ENCODE data around the gene ARHGEF40.
"Not testable (repeated sequence)": the region's sequence is repeated elsewhere in the genome, so short reads cannot be mapped to it uniquely, and the experiment has no call there.

Gene ARHGEF40

DNA sequence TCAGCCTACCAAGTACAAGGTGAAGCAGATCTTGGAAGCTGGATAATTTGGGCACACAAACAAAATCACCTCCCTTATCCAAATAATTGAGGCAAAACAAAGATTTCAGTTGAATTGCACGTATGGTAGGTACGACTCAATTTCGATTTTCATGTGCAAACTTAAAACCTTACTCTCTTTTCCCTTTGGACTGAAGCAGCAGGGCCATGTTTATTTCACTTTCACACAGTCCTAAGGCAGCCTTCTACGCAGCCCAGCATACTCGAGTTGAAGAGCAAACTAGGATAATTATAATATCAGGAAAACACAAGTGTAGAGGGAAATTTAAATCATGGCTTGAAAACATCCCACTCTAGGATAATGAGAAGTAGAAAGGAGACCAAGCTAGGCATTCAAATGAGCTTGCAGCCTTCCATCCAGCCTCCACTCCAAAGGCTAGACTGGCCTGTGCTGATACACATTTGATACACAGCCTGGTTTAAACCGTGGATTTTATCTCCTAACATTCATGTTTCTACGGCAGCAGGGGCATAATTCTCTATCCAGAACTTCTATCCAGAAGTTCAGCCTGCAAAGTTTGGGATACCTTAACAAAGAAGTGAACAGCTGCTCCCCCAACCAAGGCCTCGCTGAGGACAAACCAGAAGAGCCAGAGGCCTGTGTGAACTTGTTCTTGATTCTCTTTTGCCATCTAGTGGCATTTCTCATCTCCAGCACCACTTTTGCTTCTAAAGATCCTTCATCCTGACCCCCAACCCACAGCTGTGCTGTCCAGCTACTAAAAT is 30.3 kb upstream of the ARHGEF40 start:
- DNase-seq (ENCODE audit: low read depth) = no peak

DNA sequence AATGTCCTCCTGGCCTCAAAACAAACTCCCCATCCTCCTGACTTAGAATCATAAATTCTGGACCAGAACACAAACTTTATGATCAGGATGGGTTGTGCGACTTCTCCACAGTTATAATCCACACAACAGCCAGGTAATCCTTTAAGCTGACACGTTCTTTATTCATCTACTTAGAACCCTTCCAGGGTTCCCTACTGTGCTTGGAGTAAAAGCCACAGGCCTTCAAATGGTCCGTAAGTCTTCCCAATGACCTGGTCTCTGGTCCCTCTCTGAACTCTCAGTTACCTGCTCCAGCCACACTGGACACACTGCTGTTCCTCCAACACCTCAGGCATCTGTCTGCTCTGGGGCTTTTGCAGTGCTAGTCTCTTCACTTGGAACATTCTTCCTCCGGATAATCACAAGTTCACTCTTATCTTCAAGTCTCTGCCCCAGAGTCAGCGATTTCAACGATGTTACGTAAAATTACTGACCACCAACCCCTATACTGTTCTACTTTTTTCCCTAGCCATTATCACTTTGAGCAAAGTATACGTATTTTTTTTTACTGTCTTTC is 29.7 kb upstream of the ARHGEF40 start:
- DNase-seq (ENCODE audit: low read depth) = no peak

DNA sequence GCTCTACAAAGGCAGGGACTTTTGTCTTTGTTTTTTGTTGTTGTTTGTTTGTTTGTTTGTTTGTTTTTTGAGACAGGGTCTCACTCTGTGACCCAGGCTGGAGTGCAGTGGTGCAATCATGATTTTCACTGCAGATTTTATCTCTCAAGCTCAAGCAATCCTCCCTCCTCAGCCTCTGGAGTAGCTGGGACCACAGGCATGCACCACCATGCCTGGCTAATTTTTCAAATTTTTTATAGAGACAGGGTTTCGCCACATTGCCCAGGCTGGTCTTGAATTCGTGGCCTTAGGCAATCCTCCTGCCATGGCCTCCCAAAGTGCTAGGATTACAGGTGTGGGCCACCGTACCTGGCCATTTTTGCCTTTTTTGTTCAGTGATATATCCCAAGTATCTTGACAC is 29.2 kb upstream of the ARHGEF40 start:
- DNase-seq (ENCODE audit: low read depth) = not testable (repeated sequence)

- DNase-seq (ENCODE audit: low read depth) = no peak
Measured at GRCh38 chr14:21041676-21042433, 28.2 kb upstream of the ARHGEF40 start, which contains the start of gene RNASE7. RNASE7 (plus strand) TSS chr14:21042362; CDS start chr14:21042993, 631 bp downstream.

DNA sequence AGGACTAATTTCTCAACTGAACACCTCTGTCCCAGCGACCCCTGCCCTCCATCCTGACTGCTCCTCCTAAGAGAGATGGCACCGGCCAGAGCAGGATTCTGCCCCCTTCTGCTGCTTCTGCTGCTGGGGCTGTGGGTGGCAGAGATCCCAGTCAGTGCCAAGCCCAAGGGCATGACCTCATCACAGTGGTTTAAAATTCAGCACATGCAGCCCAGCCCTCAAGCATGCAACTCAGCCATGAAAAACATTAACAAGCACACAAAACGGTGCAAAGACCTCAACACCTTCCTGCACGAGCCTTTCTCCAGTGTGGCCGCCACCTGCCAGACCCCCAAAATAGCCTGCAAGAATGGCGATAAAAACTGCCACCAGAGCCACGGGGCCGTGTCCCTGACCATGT is 27.2 kb upstream of the ARHGEF40 start:
- no peak for DNase-seq (ENCODE audit: low read depth)

DNA sequence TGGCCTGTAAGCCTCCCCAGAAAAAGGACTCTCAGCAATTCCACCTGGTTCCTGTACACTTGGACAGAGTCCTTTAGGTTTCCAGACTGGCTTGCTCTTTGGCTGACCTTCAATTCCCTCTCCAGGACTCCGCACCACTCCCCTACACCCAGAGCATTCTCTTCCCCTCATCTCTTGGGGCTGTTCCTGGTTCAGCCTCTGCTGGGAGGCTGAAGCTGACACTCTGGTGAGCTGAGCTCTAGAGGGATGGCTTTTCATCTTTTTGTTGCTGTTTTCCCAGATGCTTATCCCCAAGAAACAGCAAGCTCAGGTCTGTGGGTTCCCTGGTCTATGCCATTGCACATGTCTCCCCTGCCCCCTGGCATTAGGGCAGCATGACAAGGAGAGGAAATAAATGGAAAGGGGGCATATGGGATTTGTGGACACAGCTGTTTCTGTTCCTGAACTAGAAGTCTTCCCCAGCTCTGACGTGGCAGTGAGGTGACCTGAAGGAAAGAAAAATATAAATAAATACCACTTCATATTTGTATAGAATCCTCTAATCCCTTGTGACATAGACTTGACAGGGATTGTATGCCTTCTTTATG is 26.6 kb upstream of the ARHGEF40 start:
- no peak for DNase-seq (ENCODE audit: low read depth)

GRCh38 chr14:21043974-21044618 is 26.0 kb upstream of the ARHGEF40 start:
- DNase-seq (ENCODE audit: low read depth) = no peak

DNA sequence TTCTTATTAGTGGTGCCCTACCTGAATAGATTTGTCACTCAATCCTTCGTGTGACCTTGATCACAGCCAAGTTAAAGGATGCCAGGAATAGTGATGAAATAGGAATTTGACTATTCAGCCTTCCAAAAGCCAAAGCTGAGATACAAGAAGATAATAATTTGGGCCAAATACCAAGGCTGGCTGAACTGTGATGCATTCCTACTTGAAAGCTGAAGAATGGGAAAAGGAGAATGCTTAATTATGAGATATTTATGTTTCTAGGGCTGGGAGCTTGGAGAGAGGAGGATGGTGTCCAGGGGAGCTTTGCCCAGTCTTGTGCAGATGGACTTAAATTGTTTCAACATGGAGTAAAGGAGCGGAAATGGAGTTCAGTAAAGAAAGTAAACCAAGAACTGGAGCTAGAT is 22.7 kb upstream of the ARHGEF40 start:
- no peak for DNase-seq (ENCODE audit: low read depth)

- DNase-seq (ENCODE audit: low read depth) = no peak
Measured at GRCh38 chr14:21048638-21049037, 21.5 kb upstream of the ARHGEF40 start.

DNA sequence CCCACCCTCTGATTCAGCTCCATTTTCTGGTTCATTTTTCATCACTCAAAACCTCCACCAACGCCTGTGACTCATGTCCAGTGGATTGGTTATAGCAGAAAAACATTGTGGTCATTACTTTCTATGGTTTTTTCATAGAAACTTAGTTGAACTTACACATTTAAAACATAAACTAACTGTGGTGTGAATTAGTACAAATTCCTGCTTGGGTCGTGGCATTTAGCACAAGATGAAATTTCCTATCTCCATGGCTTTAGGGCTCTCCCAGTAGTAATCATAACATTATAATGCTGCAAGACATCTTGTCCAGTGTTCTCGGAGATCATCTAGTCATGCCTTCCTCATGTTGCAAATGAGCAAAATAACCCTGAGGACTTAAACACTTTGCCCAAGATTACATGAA is 20.8 kb upstream of the ARHGEF40 start:
- no peak for DNase-seq (ENCODE audit: low read depth)

DNA sequence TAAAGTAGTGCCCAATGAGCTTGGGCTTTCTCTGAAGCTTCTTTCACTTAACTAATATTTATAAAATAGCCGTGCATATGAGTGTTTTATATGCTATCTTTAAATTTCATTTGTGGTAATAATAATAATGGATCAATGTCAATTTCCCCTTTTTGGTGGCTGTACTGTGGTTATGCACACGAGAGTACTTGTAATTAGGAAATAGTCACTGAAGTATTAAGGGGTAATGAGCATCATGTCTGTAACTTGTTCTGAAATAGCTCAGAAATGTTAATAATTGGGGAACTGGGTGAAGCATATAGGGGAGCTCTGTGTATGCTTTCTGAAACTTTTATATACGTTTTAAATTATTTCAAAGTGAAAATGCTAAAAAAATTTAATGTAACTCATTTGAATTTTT is 19.5 kb upstream of the ARHGEF40 start:
- DNase-seq (ENCODE audit: low read depth) = no peak

GRCh38 chr14:21053184-21054122 is 16.7 kb upstream of the ARHGEF40 start:
- no peak for DNase-seq (ENCODE audit: low read depth)

DNA sequence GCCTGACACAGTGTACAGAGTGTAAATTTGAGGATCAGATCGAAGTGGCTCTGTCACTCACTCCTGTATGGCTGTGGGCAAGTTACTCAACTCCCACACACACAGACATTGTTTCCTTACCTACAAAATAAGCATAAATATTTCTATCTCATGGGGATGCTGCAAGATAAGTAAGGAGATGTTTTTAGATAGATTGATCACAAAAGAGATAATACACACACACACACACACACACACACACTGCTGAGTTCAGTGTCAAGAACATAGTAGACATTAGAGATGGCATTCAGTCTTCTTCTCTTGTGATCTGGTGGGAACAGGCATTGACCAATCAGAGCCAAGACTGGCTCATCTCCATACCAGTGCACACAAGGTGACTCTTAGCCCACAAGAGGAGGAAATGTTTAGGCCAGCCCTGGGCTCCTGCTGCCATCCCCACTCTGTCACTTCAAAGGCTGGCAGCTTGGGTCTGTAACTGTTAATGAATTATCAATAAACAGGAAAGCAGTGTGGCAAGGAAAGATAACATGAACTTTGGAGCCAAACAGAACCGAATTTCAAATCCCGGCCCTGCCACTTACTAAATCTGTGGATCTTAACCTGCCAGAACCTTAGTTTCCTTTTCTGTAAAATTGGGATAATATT is 15.9 kb upstream of the ARHGEF40 start:
- no peak for DNase-seq (ENCODE audit: low read depth)

DNA sequence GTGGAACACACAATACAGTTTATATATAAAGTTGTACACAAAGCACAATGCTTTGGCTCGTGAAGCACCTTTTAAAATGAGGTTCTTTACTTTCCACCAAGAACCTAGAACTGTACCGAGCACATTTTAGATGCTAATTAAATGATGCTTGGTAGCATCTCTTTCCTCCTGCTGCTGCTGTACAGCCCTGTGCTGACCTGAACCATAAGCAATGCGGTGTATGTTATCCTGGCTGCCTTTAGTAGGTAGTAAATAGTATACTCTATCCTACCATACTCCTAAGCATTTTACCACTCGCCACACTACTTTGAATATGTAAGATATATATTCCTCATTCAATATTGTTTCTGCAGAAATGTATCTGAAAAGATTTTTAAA is 15.3 kb upstream of the ARHGEF40 start:
- DNase-seq (ENCODE audit: low read depth) = no peak

- DNase-seq (ENCODE audit: low read depth) = no peak
Measured at GRCh38 chr14:21055432-21056117, 14.5 kb upstream of the ARHGEF40 start.

DNA sequence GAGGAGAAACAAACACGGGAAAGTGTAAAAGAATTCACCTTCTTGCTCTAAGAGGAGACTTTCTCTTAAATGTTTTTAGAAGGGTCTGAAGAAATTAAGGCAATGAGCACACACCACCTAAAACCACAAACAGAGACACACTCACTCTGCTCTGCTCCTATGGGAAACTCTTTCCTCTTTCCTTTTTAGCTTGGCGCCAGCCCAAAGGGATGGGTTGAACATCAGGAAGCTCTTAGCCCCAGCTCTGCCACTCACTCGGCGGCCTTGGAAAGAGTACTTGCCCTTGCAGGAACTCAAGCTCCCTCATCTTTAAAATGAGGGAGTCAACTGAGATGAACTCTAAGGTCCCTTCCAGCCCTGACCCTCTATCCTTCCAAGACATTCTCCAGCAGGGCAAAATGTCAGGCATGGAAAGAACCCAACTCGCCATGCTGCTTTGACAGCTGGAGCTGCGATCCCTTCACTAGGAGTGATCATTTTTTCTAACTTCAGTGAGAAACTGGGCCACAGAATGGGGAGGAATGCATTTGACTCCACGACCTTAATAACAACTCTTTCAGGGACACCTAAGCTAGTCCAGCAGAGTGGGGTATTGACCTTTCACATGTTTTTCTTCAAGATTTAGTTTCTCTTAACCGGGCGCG is 13.5 kb upstream of the ARHGEF40 start:
- DNase-seq (ENCODE audit: low read depth) = no peak

- no peak for DNase-seq (ENCODE audit: low read depth)
Measured at GRCh38 chr14:21057803-21058675, 12.1 kb upstream of the ARHGEF40 start, which contains the start of gene RNASE8. RNASE8 (plus strand) TSS chr14:21057822; CDS start chr14:21057893, 71 bp downstream.

GRCh38 chr14:21058903-21059302 is 11.2 kb upstream of the ARHGEF40 start:
- DNase-seq (ENCODE audit: low read depth) = no peak
